ENCODE measurements around the gene KRTAP10-7.
"Not testable (repeated sequence)": the region's sequence is repeated elsewhere in the genome, so short reads cannot be mapped to it uniquely, and the experiment has no call there.

The KRTAP10-7 gene

GRCh38 chr21:44569861-44570517 is 30.4 kb upstream of the KRTAP10-7 start:
- Histone ChIP-seq H3K27me3 (peaks cover 20% of the 10 kb centered on the region), H3K9me3 (no peaks in the 10 kb centered on the region), H3K4me3 (ENCODE audit: low read depth in 1 of 2, low read length in 1 of 2) (no peak overlapping the region), H3K4me1 (ENCODE audit: control insufficient read depth in 1 of 2, insufficient read depth in 1 of 2, low read depth in 1 of 2, low read length in 1 of 2) (peaks cover 0 to 5% of the 10 kb centered on the region in 2 experiments), H3K27ac (no peak overlapping the region), H3K36me3 (no peaks in the 10 kb centered on the region)
- no peak for TF ChIP-seq CTCF (IDR thresholded peaks at IDR 0.05)

DNA sequence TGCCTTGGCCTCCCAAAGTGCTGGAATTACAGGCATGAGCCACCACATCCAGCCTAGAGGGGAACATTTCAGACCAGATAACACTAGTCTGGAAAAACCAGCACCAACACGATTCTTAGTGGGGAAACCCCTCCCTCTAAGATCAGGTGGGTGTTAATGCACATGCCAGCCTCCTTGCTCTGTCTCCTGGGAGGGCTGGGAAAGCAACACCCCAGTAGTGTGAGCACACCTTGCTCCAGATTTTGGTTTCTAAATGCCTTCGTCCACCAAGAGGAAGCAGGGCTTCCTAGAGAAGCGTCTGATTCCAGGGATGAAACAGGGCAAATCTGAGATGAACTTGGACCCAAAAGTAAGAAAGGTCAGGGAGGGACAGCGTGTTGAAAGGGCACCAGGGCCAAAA is 29.1 kb upstream of the KRTAP10-7 start:
- Histone ChIP-seq H3K4me3 (ENCODE audit: low read depth in 1 of 2, low read length in 1 of 2) (no peak overlapping the region), H3K27me3 (peaks cover 22% of the 10 kb centered on the region), H3K4me1 (ENCODE audit: control insufficient read depth in 1 of 2, insufficient read depth in 1 of 2, low read depth in 1 of 2, low read length in 1 of 2) (peaks cover 0 to 3% of the 10 kb centered on the region in 2 experiments), H3K36me3 (no peaks in the 10 kb centered on the region), H3K27ac (no peak overlapping the region), H3K9me3 (no peaks in the 10 kb centered on the region)
- no peak for TF ChIP-seq CTCF (IDR thresholded peaks at IDR 0.05)

DNA sequence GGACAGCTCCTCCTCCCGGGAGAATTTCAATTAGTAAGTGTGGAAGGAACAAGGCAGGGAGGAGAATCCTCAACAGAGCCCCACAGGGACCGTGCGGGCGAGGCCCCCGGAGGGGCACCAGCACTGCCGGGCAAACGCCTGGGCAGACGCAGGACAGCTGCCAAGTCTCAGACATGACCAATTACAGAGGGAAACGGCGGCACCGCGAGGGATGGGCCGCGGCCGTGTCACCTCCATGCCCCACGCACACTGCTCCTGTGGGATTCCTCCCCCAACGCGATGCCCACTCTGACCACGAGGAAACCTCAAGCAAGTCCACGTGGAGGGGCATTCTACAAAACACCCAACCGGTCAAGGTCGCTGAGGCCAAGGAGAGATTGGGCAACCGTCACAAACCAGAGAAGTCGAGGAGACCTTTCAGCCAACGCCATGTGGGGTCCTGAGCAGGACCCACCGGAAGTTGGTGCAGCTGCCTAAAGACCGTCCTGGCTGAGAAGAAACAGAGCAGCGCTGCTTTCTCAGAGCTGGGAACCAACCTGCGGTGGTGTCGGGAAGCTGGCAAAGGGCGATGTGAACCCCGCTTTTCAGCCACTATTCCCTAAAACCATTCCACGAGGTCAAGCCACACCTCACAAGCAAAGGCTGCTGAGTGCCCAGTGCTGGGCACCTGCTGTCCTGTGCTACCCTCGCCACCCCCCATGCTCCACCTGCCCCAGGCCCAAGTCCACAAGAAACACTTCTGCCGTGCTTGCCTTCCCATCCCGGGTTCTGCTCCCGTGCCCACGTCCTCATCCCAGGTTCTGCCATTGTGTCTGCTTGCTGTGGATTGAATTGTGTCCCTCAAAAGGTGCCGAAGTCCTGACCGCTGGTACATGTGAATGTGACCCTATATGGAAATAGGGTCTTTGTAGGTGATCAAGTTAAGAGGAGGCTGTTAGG is 28.3 kb upstream of the KRTAP10-7 start:
- H3K9me3 ChIP-seq: no peaks in the 10 kb centered on the region
- TF ChIP-seq CTCF (IDR thresholded peaks at IDR 0.05): no peak
- H3K4me3 ChIP-seq (ENCODE audit: low read depth in 1 of 2, low read length in 1 of 2): no peak overlapping the region
- H3K27me3 ChIP-seq: peaks cover 22% of the 10 kb centered on the region
- H3K4me1 ChIP-seq (ENCODE audit: control insufficient read depth in 1 of 2, insufficient read depth in 1 of 2, low read depth in 1 of 2, low read length in 1 of 2): no peaks in the 10 kb centered on the region
- H3K36me3 ChIP-seq: no peaks in the 10 kb centered on the region
- H3K27ac ChIP-seq: no peak overlapping the region

DNA sequence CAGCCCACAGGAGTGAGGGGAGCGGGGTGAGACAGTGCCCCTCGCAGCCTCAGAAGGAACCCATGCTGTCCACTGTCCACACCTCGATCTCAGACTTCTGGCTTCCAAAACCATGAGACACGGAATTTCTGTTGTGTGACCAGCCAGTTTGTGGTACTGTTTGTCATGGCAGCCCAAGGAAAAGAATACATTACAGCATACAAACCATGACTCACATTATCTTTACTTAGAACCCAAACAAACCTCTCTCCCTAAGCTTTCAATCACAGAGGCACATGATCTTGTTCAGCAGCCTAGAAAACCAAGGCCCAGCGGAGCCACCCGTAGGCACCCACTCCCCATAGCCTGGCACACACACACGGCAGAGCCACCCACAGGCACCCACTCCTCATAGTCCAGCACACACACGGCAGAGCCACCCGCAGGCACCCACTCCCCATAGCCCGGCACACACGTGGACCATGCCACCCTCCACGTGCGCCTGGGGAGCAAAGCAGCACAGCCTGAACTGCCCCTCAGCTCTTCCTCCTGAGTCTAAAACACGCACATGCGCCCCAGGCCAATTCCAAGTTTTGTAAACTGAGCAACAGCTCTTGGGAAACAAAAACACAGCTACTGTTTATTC is 27.3 kb upstream of the KRTAP10-7 start:
- peaks cover 22% of the 10 kb centered on the region for H3K27me3 ChIP-seq

GRCh38 chr21:44573630-44574456 is 26.6 kb upstream of the KRTAP10-7 start, which contains the start of gene KRTAP10-4:
KRTAP10-4 (plus strand) TSS chr21:44573729; CDS start chr21:44573759, 30 bp downstream.
- not testable (repeated sequence) for H3K4me3 ChIP-seq (ENCODE audit: low read depth in 1 of 2, low read length in 1 of 2); H3K36me3 ChIP-seq; H3K9me3 ChIP-seq; H3K4me1 ChIP-seq (ENCODE audit: control insufficient read depth in 1 of 2, insufficient read depth in 1 of 2, low read depth in 1 of 2, low read length in 1 of 2); H3K27ac ChIP-seq
- H3K27me3 ChIP-seq: peaks cover 17% of the 10 kb centered on the region

More for the DNA sequence above, 27.3 kb upstream of the KRTAP10-7 start:
- no peak for TF ChIP-seq CTCF (IDR thresholded peaks at IDR 0.05)
- Histone ChIP-seq H3K36me3 (no peaks in the 10 kb centered on the region), H3K9me3 (no peaks in the 10 kb centered on the region), H3K4me1 (ENCODE audit: control insufficient read depth in 1 of 2, insufficient read depth in 1 of 2, low read depth in 1 of 2, low read length in 1 of 2) (no peaks in the 10 kb centered on the region), H3K4me3 (ENCODE audit: low read depth in 1 of 2, low read length in 1 of 2) (no peak overlapping the region), H3K27ac (no peak overlapping the region)

Measured in neutrophil (primary cell).